HG03520 (cell line): Measurements from ENCODE around the gene WDR48.
"Not testable (repeated sequence)": the region's sequence is repeated elsewhere in the genome, so short reads cannot be mapped to it uniquely, and the experiment has no call there.

Source experiments
- ATAC-seq: cut with Tn5 transposase; IDR thresholded peaks from one replicate; pipeline ENCODE4 v1.9.1; 2021; ENCODE audit warnings: mild to moderate bottlenecking, moderate library complexity; ENCODE audit not compliant: unreplicated experiment

The WDR48 gene

GRCh38 chr3:39051649-39052561, at the start of gene WDR48, which contains the start of gene SCN11A:
Gene WDR48, plus strand, starts transcription at chr3:39052016. Its CDS starts 10 bp downstream, at chr3:39052026.
Gene SCN11A, minus strand, starts transcription at chr3:39051944. Its CDS starts 101,582 bp downstream, at chr3:38950362.
- peak; percentile 96 for ATAC-seq

GRCh38 chr3:39005295-39005694, 46.5 kb upstream of the WDR48 start:
- no peak for ATAC-seq

GRCh38 chr3:39011191-39011736, 40.6 kb upstream of the WDR48 start:
- ATAC-seq = no peak

- no peak for ATAC-seq
Measured at GRCh38 chr3:39013289-39013688, 38.5 kb upstream of the WDR48 start.

- no peak for ATAC-seq
Measured at GRCh38 chr3:39013921-39014509, 37.8 kb upstream of the WDR48 start.

GRCh38 chr3:39015418-39015817, 36.4 kb upstream of the WDR48 start:
- ATAC-seq = no peak

- no peak for ATAC-seq
Measured at GRCh38 chr3:39019299-39019698, 32.5 kb upstream of the WDR48 start.

- ATAC-seq = no peak
Measured at GRCh38 chr3:39021029-39021428, 30.8 kb upstream of the WDR48 start.

GRCh38 chr3:39021465-39022285, 30.1 kb upstream of the WDR48 start:
- ATAC-seq = no peak

- no peak for ATAC-seq
Measured at GRCh38 chr3:39022286-39022630, 29.6 kb upstream of the WDR48 start.

- ATAC-seq = no peak
Measured at GRCh38 chr3:39024497-39024896, 27.3 kb upstream of the WDR48 start.

GRCh38 chr3:39025222-39025970, 26.4 kb upstream of the WDR48 start:
- ATAC-seq = no peak

GRCh38 chr3:39028546-39028945, 23.3 kb upstream of the WDR48 start:
- no peak for ATAC-seq

- ATAC-seq = no peak
Measured at GRCh38 chr3:39029556-39029955, 22.3 kb upstream of the WDR48 start.

- ATAC-seq = no peak
Measured at GRCh38 chr3:39038165-39038564, 13.7 kb upstream of the WDR48 start.

GRCh38 chr3:39050029-39050428, 1.8 kb upstream of the WDR48 start:
- no peak for ATAC-seq

GRCh38 chr3:39052583-39052982, 767 bp downstream of the WDR48 start:
- ATAC-seq = no peak

GRCh38 chr3:39053696-39054095, 1.9 kb downstream of the WDR48 start:
- ATAC-seq = no peak

GRCh38 chr3:39056151-39056550, 4.3 kb downstream of the WDR48 start:
- ATAC-seq = no peak

GRCh38 chr3:39061228-39061627, 9.4 kb downstream of the WDR48 start:
- not testable (repeated sequence) for ATAC-seq
